Central memory CD8-positive, alpha-beta T cell (primary cell): ENCODE measurements around the gene RAVER1.
"Not testable (repeated sequence)": the region's sequence is repeated elsewhere in the genome, so short reads cannot be mapped to it uniquely, and the experiment has no call there.

Source experiments
- ATAC-seq: fragments of 150-1000 bp; cut with Tn5 transposase; replicated peaks from 2 replicates; pipeline ENCODE4 v1.10.0; 2022; ENCODE audit warnings: mild to moderate bottlenecking, moderate FRiP score, moderate number of reproducible peaks; ENCODE audit not compliant: poor library complexity, severe bottlenecking; ENCODE audit errors: extremely low read depth
- DNase-seq, 2 donors: peaks; one replicate each; pipeline ENCODE4 v3.0.0; 2021; ENCODE audit warnings: low spot score in 2 of 2
- H3K27ac Mint-ChIP-seq: one replicate; pipeline ENCODE4 v1.8.0; 2022; ENCODE audit warnings: low read depth, mild to moderate bottlenecking, moderate library complexity, mixed read lengths
- H3K27me3 Mint-ChIP-seq: one replicate; pipeline ENCODE4 v1.8.0; 2022; ENCODE audit warnings: mixed read lengths
- H3K36me3 Mint-ChIP-seq: one replicate; pipeline ENCODE4 v1.8.0; 2022; ENCODE audit warnings: mild to moderate bottlenecking, moderate library complexity, mixed read lengths; ENCODE audit not compliant: insufficient read depth
- H3K4me1 Mint-ChIP-seq: one replicate; pipeline ENCODE4 v1.8.0; 2022; ENCODE audit warnings: mixed read lengths
- H3K4me3 Mint-ChIP-seq: one replicate; pipeline ENCODE4 v1.8.0; 2022; ENCODE audit warnings: mild to moderate bottlenecking, moderate library complexity, mixed read lengths
- H3K9me3 Mint-ChIP-seq: one replicate; pipeline ENCODE4 v1.8.0; 2022; ENCODE audit warnings: mixed read lengths

Gene RAVER1

DNA sequence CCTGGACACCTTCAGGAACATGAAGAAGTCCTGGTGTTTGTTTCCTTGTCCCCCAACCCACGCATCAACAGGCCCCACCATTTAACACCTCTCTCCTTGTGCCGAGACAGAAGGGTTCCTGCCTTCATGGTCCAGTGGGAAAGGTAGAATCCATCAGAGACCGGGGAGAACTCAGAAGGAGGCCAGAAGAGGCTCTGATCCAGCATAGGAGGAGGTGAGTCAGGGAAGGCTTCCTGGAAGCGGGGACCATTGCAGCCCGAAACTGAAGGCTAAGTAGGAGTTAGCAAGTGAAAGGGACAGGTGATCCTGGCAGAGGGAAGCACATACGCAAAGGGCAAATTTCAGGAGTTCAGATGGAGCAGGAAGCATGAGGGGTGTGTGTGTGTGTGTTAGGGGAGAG lies 5.6 kb upstream of the RAVER1 start:
- Mint-ChIP-seq H3K27ac (peak overlapping the region; percentile 92), H3K36me3 (peaks cover 16% of the 10 kb centered on the region), H3K4me3 (peak overlapping the region; percentile 85), H3K27me3 (no peaks in the 10 kb centered on the region), H3K4me1 (peaks cover 28% of the 10 kb centered on the region), H3K9me3 (no peaks in the 10 kb centered on the region)
- ATAC-seq = no peak
- DNase-seq = no peak

DNA sequence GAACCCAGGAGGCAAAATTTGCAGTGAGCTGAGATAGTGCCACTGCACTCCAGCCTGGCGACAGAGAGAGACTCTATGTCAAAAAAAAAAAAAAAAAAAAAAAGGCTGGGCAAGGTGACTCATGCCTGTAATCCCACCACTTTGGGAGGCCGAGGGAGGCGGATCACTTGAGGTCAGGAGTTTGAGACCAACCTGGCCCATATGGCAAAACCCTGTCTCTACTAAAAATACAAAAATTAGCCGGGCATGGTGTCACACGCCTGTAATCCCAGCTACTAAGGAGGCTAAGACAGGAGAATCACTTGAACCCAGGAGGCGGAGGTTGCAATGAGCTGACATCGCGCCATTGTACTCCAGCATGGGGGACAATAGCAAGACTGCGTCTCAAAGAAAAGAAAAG lies 3.4 kb upstream of the RAVER1 start:
- ATAC-seq, H3K4me3 Mint-ChIP-seq: not testable (repeated sequence)
- H3K4me1 Mint-ChIP-seq = peaks cover 44% of the 10 kb centered on the region

DNA sequence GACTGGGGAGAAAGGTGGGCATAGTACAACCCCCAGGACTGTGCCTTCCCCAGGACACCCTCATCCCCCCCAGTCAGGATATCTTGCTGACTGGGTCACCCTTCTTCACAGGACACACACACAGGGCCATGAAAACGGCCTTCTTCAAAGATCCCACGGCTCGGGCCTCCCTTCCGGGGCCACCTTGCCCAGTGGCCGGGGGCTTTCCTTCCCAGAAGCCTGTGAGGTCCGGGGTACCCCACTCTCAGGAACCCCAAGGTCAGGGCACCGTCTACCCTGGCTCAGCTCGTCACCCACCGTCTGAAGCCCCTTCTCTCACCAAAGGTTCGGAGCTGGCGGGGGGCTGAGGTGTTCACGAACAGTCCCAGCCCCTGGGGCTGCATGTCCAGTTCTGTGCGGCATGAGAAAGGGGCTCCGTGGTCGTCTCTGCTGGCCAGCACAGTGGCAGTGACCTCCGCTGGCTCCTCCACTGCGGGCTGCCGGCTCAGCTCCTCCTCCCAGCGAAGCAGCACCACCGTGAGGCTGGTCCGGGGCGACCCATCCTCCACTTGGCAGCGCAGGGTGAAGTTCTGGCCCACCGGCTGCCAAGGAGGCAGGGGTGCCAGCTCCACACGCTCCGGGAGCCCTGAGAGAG lies 2.1 kb upstream of the RAVER1 start:
- Mint-ChIP-seq H3K4me3 (peak overlapping the region; percentile 16), H3K9me3 (no peaks in the 10 kb centered on the region), H3K27ac (peak overlapping the region; percentile 25), H3K36me3 (peaks cover 28% of the 10 kb centered on the region), H3K27me3 (no peaks in the 10 kb centered on the region), H3K4me1 (peaks cover 39% of the 10 kb centered on the region)
- DNase-seq = no peak
- no peak for ATAC-seq

More for the DNA sequence above, 3.4 kb upstream of the RAVER1 start:
- peaks cover 27% of the 10 kb centered on the region for H3K36me3 Mint-ChIP-seq
- not testable (repeated sequence) for H3K9me3 Mint-ChIP-seq, DNase-seq, H3K27me3 Mint-ChIP-seq, H3K27ac Mint-ChIP-seq

DNA sequence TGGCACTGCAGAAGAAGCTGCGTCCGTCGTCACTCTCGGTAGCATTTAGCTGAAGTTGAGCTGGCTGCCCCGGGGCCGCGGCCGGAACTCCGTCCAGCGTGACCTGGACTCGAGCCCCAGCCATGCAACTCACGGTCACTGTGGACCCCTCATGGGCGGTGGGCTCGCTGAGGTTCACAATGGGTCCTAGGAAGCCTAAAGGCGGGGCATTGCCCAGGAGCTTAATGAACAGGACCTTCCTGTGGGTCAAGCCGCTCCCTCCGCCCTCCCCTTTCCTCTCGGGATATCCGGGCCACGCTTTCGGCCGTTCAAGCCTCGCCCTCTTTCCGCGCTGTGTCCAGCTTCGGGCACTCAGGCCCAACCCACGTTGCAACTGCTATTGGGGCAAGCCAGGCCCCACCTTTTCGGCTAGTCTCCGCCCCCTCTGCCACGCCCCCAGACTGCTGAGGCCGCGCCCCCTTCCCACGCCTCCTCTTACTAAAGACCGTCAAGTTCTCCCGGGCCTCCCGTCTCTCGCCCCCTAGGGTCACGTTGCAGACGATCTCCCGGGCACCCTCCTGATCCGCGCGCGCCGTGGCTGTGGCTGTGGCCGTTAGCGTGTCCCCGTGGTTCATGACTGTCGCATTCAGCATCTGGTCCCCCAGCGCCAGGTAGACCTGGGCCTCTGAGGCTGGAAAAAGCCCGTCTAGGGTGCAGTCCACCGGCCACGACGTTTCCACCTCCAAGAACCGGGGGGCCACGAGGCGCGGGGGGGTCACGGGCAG lies 1.4 kb upstream of the RAVER1 start:
- H3K27me3 Mint-ChIP-seq = no peaks in the 10 kb centered on the region
- peaks cover 36% of the 10 kb centered on the region for H3K4me1 Mint-ChIP-seq
- peaks cover 32% of the 10 kb centered on the region for H3K36me3 Mint-ChIP-seq
- DNase-seq (no peak), ATAC-seq (no peak)
- H3K9me3 Mint-ChIP-seq = no peaks in the 10 kb centered on the region
- H3K27ac Mint-ChIP-seq = peak overlapping the region; percentile 25
- H3K4me3 Mint-ChIP-seq = peak overlapping the region; percentile 94

DNA sequence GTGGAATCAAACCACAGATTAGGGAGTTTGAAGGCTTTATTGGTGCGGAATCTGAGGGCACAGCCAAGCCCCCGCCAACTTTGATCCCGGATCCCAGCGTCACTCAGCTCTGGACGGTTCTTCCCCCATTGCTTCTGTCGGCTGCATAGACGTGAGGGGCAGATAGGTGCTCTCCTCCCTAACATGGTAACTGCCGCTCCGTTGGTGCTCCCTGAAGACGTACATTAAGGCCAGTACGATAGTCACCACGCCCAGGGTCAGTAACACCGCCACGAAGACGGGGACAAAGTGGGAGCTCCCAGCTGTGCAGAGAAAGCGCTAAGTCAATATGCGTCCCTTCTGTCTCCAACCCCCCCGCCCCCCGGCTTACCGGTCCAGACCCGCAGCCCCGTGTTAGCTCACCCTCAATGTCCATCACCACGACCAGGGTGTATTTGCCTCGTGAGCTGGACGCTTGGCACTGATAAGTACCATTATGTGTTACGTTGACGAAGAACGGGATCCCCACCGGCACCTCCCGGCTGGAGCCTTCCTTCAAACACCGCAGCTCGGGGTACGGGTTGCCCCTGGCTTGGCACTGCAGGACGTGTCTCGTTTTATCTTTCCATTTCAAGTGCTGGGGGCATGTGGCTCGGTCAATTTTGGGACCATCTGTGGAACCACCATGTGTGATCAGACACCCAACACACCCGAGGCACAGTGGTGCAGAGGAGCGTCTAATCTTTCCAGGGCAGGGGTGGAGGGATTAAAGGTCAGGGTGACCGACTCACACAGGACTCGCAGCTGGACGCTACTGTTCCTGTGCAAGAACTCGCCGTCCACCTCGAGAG lies 644 bp upstream of the RAVER1 start:
- Mint-ChIP-seq H3K4me1 (peaks cover 28% of the 10 kb centered on the region), H3K9me3 (no peaks in the 10 kb centered on the region), H3K27ac (peak overlapping the region; percentile 88), H3K27me3 (no peaks in the 10 kb centered on the region), H3K4me3 (peak overlapping the region; percentile 94), H3K36me3 (peaks cover 35% of the 10 kb centered on the region)
- ATAC-seq = no peak
- no peak for DNase-seq

DNA sequence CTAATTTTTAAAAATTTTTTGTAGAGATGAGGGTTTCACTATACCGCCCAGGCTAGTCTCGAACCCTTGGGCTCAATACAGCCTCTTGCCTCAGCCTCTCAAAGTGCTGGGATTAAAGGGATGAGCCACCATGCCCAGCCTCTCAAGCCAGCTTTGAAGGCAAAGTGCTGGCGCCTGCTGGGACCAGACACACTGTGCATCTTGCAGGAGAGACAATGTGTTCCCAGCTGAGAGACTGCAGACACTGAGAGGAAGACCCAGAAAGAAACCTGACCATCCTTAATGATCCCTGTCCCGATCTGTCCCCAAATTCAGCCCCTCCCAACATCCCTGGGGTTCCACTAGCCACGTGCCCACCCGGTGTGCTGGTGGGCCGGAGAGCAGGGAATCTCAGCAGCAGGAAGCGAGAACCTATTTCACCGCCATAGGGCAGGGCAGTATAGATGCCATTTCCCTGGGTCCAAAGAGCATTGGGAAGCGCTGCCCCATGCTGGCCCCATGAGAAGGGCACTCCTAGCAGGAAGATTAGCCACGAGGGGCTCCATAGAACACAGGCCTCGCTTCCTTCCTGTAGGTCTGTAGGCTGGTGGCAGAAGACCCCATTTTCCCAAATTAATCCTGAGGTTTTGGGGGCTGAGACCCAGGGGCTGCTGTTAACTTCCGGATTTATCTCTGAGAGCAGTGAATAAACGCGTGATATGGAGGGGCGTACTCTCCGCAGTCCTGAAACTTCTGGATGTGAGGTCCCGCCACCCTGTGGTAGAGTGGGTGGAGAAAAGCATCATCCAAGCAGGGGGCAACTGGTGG lies 968 bp downstream of the RAVER1 start:
- Mint-ChIP-seq H3K4me3 (peak overlapping the region; percentile 94), H3K27me3 (no peaks in the 10 kb centered on the region), H3K36me3 (peaks cover 40% of the 10 kb centered on the region), H3K27ac (peak overlapping the region; percentile 88), H3K4me1 (peaks cover 20% of the 10 kb centered on the region), H3K9me3 (no peaks in the 10 kb centered on the region)
- DNase-seq = no peak
- peak; percentile 7 for ATAC-seq

DNA sequence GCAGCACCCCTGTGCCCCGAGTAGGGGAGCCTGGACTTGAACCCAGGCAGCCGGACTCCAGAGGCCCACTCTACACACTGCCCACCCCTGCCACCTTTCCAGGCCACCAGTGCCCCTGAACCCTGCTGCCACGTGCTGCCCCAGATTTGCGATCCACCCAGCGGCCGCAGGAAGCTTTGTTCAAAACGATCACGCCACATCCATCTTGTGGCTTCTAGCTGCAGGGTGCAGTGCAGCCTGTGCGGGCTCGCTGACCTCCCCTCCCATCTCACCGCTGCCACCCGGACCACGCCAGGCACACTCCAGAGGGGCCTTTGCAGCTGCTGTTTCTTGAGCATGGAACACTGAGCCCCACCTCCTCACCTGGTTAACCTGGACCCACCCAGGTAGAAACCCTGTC lies 3.8 kb downstream of the RAVER1 start:
- H3K4me1 Mint-ChIP-seq = peaks cover 20% of the 10 kb centered on the region
- H3K9me3 Mint-ChIP-seq = no peaks in the 10 kb centered on the region
- H3K27ac Mint-ChIP-seq = no peak overlapping the region
- no peak for DNase-seq
- no peaks in the 10 kb centered on the region for H3K27me3 Mint-ChIP-seq
- ATAC-seq = no peak
- no peak overlapping the region for H3K4me3 Mint-ChIP-seq
- peaks cover 49% of the 10 kb centered on the region for H3K36me3 Mint-ChIP-seq

DNA sequence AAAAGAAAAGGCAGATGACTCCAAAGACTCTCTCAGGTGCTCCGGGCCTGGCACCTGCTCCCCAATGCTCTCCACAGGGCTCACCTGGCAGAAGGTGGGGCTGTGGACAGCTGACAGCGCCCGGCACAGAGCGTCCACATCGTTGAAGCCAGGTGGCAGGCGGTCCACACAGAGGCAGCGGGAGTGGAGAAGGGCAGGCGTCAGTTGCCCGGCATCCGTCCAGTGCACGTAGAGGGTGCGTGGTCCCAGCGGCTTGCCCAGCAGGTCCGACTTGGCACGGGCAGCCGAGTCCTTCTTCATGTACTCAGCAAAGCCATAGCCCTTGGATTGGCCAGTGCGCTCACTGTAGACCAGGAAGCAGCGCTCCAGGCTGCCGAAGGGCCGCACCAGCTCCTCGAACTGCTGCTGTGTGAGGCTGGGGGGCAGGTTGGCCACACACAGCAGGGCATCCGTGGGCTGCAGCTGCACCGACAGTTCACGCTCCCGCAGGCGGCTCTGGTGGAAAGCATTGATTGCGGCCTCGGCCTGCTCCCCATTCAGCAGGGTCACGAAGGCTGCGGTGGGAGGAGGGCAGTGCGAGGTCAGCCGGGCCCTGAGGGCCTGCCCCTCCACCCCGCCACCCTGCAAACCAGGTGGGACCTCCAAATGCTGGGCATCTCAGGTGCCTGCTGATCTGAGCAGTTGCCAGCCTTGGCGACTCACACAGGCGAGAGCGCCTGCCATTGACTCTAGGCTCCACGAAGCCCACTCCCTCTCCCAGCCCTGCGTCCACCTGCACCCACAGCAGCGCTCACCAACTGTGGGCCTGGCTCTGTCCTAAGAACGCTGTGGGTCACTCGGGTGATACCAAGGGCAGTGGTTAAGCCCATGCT lies 4.5 kb downstream of the RAVER1 start:
- no peak overlapping the region for H3K27ac Mint-ChIP-seq
- ATAC-seq (no peak), DNase-seq (no peak)
- H3K27me3 Mint-ChIP-seq = no peaks in the 10 kb centered on the region
- peaks cover 48% of the 10 kb centered on the region for H3K36me3 Mint-ChIP-seq
- H3K4me3 Mint-ChIP-seq = no peak overlapping the region
- H3K4me1 Mint-ChIP-seq = peaks cover 15% of the 10 kb centered on the region
- H3K9me3 Mint-ChIP-seq = no peaks in the 10 kb centered on the region

DNA sequence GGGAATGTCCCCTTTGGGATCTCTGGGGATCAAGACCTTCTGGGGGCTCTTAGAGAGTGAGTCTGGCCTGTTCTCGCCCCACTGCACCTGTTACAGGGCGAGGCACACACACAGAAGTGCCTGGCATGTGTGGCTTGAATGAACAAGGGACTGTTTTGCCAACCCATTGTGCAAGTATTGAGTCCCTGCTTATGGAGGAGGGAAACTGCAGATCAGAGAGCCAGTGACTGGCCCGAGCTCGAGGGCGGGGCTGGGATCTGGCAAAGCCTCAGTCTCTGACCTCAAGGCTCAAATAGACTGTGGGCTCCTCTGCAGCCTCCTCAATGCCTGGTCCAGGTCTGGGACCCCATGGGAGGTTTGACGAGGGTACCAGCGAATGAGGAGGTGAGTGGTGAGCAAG lies 5.5 kb downstream of the RAVER1 start:
- H3K27me3 Mint-ChIP-seq = no peaks in the 10 kb centered on the region
- DNase-seq (no peak), ATAC-seq (no peak)
- peaks cover 5% of the 10 kb centered on the region for H3K4me1 Mint-ChIP-seq
- H3K9me3 Mint-ChIP-seq = no peaks in the 10 kb centered on the region
- H3K27ac Mint-ChIP-seq = no peak overlapping the region
- no peak overlapping the region for H3K4me3 Mint-ChIP-seq
- peaks cover 41% of the 10 kb centered on the region for H3K36me3 Mint-ChIP-seq

DNA sequence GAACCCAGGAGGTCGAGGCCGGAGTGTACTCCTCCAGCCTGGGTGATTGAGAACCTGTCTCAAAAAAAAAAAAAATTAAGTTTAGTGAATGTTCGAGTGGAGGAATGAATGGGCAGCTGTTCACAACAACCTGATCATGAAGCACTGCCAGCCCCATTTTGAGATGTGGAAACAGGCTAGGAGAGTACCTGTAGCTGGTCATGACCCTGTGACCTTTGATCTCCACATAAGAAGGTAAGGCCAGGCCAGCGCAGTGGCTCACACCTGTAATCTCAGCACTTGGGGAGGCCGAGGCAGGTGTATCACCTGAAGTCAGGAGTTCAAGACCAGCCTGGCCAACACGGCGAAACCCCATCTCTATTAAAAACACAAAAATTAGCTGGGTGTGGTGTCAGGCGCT lies 7.6 kb downstream of the RAVER1 start:
- ATAC-seq (no peak), DNase-seq (no peak)
- Mint-ChIP-seq H3K27ac (no peak overlapping the region), H3K4me1 (no peaks in the 10 kb centered on the region), H3K36me3 (peaks cover 38% of the 10 kb centered on the region), H3K27me3 (no peaks in the 10 kb centered on the region), H3K4me3 (no peak overlapping the region), H3K9me3 (no peaks in the 10 kb centered on the region)

DNA sequence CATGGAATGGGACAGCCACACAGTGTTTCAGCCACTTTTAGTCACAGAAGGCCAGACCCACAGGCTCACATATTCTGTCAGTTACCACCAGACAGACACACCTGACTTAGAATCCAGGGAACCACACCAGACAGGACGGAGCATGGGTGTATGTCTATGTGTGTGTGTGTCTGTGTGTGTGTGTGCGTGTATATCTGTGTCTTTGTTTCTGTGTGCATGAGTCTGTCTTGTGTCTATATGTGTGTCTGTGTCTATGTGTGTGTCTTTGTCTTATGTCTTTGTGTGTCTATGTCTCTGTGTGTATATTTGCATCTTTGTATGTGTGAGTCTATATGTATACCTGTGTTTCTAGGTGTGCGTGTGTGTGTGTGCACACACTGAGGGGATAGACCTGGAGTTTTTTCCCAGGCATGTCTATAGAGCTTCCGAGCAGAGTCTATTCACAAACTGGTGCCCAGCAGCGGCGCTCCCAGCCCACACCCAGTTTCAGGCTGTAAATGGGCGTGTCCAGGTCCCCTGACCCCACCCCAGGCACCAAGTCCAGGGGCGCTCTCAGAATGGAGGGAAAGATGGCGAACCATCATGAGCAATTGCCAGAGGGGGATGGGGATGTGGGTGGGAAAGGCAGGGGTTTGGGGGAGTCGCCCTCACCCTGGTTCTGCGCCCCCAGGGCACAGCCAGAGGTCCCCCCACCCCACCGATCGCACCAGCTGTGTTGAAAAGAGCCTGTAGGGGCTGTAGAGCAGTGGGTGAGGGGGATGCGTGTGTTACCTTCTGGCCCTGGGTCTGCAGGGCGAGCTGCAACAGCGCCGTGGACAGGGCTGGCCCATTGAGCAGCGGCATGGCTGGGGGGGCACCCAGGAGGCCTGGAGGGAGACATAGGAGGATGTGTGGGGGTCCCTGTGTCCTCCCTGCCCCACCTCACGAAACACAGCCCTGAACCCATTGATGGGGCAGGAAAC lies 11.2 kb downstream of the RAVER1 start:
- Mint-ChIP-seq H3K36me3 (peaks cover 35% of the 10 kb centered on the region), H3K27ac (peak overlapping the region; percentile 2), H3K4me3 (no peak overlapping the region), H3K27me3 (no peaks in the 10 kb centered on the region), H3K4me1 (no peaks in the 10 kb centered on the region), H3K9me3 (no peaks in the 10 kb centered on the region)
- no peak for DNase-seq
- no peak for ATAC-seq
